Muscle of back (tissue), 10 donors: ENCODE data around the gene GANC. TPM values are rescaled to one million over a fixed set of nuclear protein-coding genes. Genes with fewer than 3 reads are reported as not detected.

ENCODE experiments used
- polyA plus RNA-seq, 10 donors: library from polyadenylated mRNA; unstranded; fragments of 120-200 nt; gene quantifications; one replicate each; pipeline ENCODE4 v1.2.1, GENCODE V29; 2013; ENCODE audit not compliant: insufficient read length in 10 of 10

Gene GANC
- polyA plus RNA-seq, 10 donors: 12.6 to 19.9 (median 14.4) TPM

Other genes with a start within 250 kb of the GANC start
- under 1 TPM in 9 of 10 donors, not detected in 1; 0.09 to 0.23 (median 0.14) TPM for gene PLA2G4D, start 178.6 kb upstream of the GANC start, polyA plus RNA-seq
- 1 to 10 TPM in 2 of 10 donors, under 1 TPM in 4, not detected in 4; 0.05 to 2.7 (median 0.12) TPM for gene PLA2G4F, start 116.6 kb upstream of the GANC start, polyA plus RNA-seq
- gene VPS39, start 64.9 kb upstream of the GANC start, polyA plus RNA-seq: 10 to 100 TPM; 32.8 to 56.7 (median 44.9) TPM
- gene TMEM87A, start 232 bp downstream of the GANC start, polyA plus RNA-seq: 10 to 100 TPM; 29.6 to 44.7 (median 40.2) TPM
- gene CAPN3, start 86.3 kb downstream of the GANC start, polyA plus RNA-seq: 100 to 1,000 TPM; 151 to 483 (median 332) TPM
- 100 to 1,000 TPM; 178 to 329 (median 227) TPM for gene ZNF106, start 217.9 kb downstream of the GANC start, polyA plus RNA-seq
- gene SNAP23, start 222.4 kb downstream of the GANC start, polyA plus RNA-seq: 10 to 100 TPM; 51.5 to 68.4 (median 58.8) TPM